Bone marrow (tissue), 2 donors: Measurements from ENCODE around the gene TMEM18.
A peak's percentile ranks its signal among the peaks of the same experiment; 100 is the strongest.
"Not testable (repeated sequence)": the region's sequence is repeated elsewhere in the genome, so short reads cannot be mapped to it uniquely, and the experiment has no call there.

Source experiments
- DNase-seq, 2 donors: peaks; one replicate each; lab custom pipeline; 2025; lab: John Stamatoyannopoulos, UW

The TMEM18 gene

GRCh38 chr2:677056-677958, at the start of gene TMEM18:
Gene TMEM18 (minus strand): TSS chr2:677406. CDS start chr2:677345, 61 bp downstream.
- DNase-seq = peak; percentile 97 to 100

GRCh38 chr2:726169-726568, 49.0 kb upstream of the TMEM18 start:
- no peak for DNase-seq

- no peak for DNase-seq
These were observed 48.3 kb upstream of the TMEM18 start for GRCh38 chr2:725468-725867.

- DNase-seq = no peak
These were observed 46.6 kb upstream of the TMEM18 start for GRCh38 chr2:723761-724160.

- DNase-seq = no peak
These were observed 43.6 kb upstream of the TMEM18 start for GRCh38 chr2:720842-721241.

GRCh38 chr2:719734-720133, 42.5 kb upstream of the TMEM18 start:
- no peak for DNase-seq

- no peak for DNase-seq
These were observed 42.0 kb upstream of the TMEM18 start for GRCh38 chr2:719191-719590.

- no peak for DNase-seq
These were observed 40.5 kb upstream of the TMEM18 start for GRCh38 chr2:717661-718060.

- no peak for DNase-seq
These were observed 38.8 kb upstream of the TMEM18 start for GRCh38 chr2:715854-716560.

- DNase-seq = no peak
These were observed 37.8 kb upstream of the TMEM18 start for GRCh38 chr2:715038-715437.

GRCh38 chr2:714005-714741, 37.0 kb upstream of the TMEM18 start:
- no peak for DNase-seq

- DNase-seq = no peak
These were observed 33.9 kb upstream of the TMEM18 start for GRCh38 chr2:710867-711665.

GRCh38 chr2:709138-709765, 32.0 kb upstream of the TMEM18 start:
- DNase-seq = no peak

- no peak for DNase-seq
These were observed 31.5 kb upstream of the TMEM18 start for GRCh38 chr2:708667-709066.

- DNase-seq = no peak
These were observed 28.8 kb upstream of the TMEM18 start for GRCh38 chr2:705971-706511.

- not testable (repeated sequence) for DNase-seq
These were observed 25.6 kb upstream of the TMEM18 start for GRCh38 chr2:702765-703164.

- DNase-seq = no peak
These were observed 19.9 kb upstream of the TMEM18 start for GRCh38 chr2:696999-697627.

- no peak for DNase-seq
These were observed 19.3 kb upstream of the TMEM18 start for GRCh38 chr2:696463-696862.

GRCh38 chr2:694906-695510, 17.8 kb upstream of the TMEM18 start:
- DNase-seq = no peak

- DNase-seq = no peak
These were observed 17.0 kb upstream of the TMEM18 start for GRCh38 chr2:694174-694573.
